D721Med (cell line): ENCODE data around the gene COL4A1.

ENCODE experiments used
- DNase-seq: peaks from one replicate; pipeline ENCODE4 v3.0.0; 2011; ENCODE audit warnings: low spot score; ENCODE audit not compliant: insufficient read length
- FAIRE-seq: peaks from 2 replicates; lab custom pipeline; 2011; peaks lifted over from hg19 to GRCh38; lab: Jason Lieb, UNC
- TF ChIP-seq, protein P1 (sequence below): IDR thresholded peaks from 2 replicates; pipeline ENCODE4 v1.5.1; 2012; ENCODE audit warnings: mild to moderate bottlenecking, control low read depth; ENCODE audit not compliant: insufficient read depth; ENCODE audit errors: missing control alignments

COL4A1 gene

DNA sequence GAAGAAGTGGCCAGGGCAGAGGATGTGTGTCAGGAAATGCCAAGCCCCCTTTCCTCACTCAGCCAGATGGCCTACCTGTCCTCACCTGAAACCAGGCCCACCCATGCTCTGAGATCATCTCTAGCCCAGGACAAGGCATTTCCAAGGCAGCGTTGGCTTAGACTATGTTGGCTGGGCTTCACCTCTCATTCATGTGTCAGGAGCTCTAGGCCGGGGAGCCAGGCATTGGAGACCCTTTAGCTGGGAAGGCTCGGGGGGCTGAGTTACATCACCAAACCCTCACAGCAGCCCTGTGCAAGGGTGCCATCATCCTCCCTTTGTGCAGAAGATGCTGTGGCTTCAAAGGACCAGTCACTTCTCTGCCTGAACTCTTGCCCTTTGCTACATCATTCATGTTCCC, 40.1 kb upstream of the COL4A1 start:
- TF ChIP-seq, protein P1, sequence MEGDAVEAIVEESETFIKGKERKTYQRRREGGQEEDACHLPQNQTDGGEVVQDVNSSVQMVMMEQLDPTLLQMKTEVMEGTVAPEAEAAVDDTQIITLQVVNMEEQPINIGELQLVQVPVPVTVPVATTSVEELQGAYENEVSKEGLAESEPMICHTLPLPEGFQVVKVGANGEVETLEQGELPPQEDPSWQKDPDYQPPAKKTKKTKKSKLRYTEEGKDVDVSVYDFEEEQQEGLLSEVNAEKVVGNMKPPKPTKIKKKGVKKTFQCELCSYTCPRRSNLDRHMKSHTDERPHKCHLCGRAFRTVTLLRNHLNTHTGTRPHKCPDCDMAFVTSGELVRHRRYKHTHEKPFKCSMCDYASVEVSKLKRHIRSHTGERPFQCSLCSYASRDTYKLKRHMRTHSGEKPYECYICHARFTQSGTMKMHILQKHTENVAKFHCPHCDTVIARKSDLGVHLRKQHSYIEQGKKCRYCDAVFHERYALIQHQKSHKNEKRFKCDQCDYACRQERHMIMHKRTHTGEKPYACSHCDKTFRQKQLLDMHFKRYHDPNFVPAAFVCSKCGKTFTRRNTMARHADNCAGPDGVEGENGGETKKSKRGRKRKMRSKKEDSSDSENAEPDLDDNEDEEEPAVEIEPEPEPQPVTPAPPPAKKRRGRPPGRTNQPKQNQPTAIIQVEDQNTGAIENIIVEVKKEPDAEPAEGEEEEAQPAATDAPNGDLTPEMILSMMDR = no peak
- FAIRE-seq = no peak
- DNase-seq = no peak

DNA sequence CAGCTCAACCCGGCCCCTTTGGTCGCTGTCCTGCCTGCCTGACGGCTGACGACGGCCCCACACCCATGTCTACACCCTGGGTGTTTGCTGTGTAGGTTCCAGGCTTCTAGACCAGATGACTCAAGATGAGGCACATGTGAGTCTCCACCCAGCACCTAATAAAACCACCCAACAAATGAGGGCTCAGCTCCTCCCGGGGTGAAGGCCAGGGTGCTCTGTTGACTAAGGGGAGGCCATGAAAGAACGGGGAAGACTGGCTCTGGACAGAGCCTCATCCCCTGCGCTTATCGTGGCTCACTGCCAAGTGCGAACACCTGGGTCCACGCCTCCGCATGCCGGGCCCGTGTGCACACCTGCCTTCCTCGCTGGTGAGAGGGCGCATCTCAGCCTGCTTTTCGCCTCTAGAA, 39.7 kb upstream of the COL4A1 start:
- no peak for DNase-seq
- TF ChIP-seq, protein P1 = no peak
- FAIRE-seq = no peak

DNA sequence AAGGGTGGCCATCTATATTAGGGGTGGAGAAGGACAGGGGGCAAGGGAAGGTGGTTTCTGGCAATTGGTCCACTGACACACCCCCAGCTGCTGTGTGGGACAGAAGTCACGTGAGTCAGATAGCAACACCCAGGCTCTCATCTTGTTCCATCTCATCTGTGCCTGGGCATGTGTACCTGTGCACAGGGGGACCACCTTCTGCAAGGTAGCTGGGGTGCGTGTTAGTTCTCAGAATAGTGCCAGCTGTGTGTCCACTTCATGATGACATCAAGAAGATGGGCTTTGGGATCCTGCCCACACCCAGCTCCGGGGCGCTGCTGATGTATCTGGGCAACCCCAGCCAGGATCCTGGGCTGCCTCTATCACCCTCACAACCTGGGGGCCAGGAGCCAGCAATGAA, 38.7 kb upstream of the COL4A1 start:
- DNase-seq (no peak), FAIRE-seq (no peak)
- TF ChIP-seq, protein P1 = no peak

DNA sequence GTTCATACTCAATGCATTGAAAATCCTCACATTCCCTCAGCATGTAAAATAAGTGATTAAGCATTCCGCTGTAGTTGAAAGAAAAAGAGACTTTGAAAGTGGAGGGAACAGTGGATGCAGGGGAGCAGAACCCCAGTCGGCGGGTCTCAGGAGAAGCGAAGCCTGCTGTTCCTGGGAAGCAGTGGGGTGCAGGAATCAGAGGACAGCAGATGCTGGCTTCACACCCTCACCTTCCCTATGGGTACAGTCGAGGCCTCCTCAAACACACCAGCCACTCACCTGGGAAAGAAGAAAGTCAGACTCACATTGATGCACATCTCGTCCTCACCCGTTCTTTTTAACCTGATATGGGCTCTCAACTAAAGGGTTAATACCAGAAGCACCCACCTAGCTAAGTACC, 38.3 kb upstream of the COL4A1 start:
- DNase-seq (no peak), FAIRE-seq (no peak)
- TF ChIP-seq, protein P1 = no peak

DNA sequence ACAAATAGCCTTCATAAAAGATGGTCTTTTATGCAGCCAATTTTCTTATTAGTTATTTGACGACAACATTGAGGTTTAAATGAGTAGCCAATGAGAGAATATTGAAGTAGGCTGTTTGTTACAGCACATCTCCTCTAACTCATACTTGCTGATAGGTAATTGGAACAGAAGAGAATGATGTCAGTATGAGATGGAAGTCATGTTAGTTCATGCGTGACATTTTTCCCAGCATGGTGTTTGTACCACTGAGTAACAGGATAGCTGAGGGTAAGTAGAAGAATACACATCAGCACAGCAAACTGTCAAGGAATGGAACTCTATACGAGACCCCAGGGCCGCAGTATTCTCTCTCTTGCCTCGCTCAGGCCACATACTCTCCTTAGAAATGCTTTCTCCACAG, 37.4 kb upstream of the COL4A1 start:
- no peak for FAIRE-seq
- no peak for DNase-seq
- TF ChIP-seq, protein P1 = no peak

DNA sequence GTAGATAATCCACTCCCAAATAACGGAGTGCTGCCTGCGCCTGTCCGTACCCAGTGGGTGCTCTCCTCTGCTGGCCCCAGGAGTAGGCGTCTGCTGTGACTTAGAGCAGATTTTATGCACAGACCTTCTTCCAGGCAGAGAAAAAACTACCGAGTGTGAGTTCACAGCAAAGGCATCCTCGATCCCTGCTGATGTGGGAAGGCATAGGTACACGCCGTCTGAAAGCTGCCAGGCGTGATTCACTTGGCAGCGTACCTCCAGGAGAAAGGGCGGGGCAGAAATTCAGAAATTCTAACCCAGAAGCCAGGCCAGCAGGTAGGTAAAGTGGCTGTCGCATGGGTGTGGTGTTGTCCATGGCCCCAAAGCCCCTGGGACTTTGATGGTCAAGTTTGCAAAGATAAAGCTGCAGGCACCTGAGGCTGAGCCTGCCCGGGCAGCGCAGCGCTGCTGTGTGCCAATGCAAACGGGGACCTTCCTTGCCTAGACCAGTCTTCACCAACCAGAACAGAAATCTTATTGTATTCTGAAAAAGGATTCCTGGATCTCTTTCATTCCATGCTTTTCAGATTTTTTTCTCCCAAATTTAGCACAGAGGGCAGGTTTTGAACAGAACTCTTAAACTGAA, 36.4 kb upstream of the COL4A1 start:
- FAIRE-seq = no peak
- TF ChIP-seq, protein P1 = no peak
- no peak for DNase-seq

DNA sequence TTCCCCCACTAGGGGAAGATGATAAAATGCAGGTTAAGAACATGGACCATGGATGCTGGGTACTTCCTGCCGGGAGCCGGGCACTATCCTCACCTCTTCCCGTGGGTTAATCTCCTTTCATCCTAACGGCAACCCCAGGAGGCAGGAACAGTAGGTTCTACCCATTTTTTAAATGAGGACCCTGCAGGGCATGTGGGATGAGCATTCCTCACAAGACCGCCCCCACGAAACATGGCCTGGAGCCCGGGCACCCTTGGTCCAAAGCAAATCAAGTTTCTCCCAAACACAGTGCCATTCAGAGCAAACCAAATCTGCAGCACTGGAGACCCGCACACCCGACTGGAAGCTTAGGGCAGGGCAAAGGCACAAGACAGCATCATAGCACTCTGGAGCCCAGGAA, 35.5 kb upstream of the COL4A1 start:
- TF ChIP-seq, protein P1 = no peak
- DNase-seq (no peak), FAIRE-seq (no peak)
